ENCODE data around the gene ANO5.
A peak's percentile ranks its signal among the peaks of the same experiment; 100 is the strongest.

The ANO5 gene

GRCh38 chr11:22192642-22193347 is at the start of gene ANO5:
ANO5 (plus strand) TSS chr11:22193085; CDS start chr11:22193493, 408 bp downstream.
- DNase-seq (ENCODE audit: low read depth, low spot score), result peak; percentile 64

- no peak for DNase-seq (ENCODE audit: low read depth, low spot score)
These were observed 41.2 kb upstream of the ANO5 start for GRCh38 chr11:22151649-22152197.

- no peak for DNase-seq (ENCODE audit: low read depth, low spot score)
These were observed 35.4 kb upstream of the ANO5 start for GRCh38 chr11:22157531-22157930.

GRCh38 chr11:22161489-22161888 is 31.4 kb upstream of the ANO5 start:
- DNase-seq (ENCODE audit: low read depth, low spot score), result no peak

GRCh38 chr11:22162756-22163155 is 30.1 kb upstream of the ANO5 start:
- no peak for DNase-seq (ENCODE audit: low read depth, low spot score)

- DNase-seq (ENCODE audit: low read depth, low spot score), result peak; percentile 1
These were observed 29.5 kb upstream of the ANO5 start for GRCh38 chr11:22163394-22163797.

GRCh38 chr11:22165087-22165486 is 27.8 kb upstream of the ANO5 start:
- DNase-seq (ENCODE audit: low read depth, low spot score), result no peak

GRCh38 chr11:22165759-22166513 is 26.9 kb upstream of the ANO5 start:
- no peak for DNase-seq (ENCODE audit: low read depth, low spot score)

- peak; percentile 2 for DNase-seq (ENCODE audit: low read depth, low spot score)
These were observed 23.1 kb upstream of the ANO5 start for GRCh38 chr11:22169833-22170232.

- no peak for DNase-seq (ENCODE audit: low read depth, low spot score)
These were observed 19.4 kb upstream of the ANO5 start for GRCh38 chr11:22173532-22173931.

- DNase-seq (ENCODE audit: low read depth, low spot score), result no peak
These were observed 15.7 kb upstream of the ANO5 start for GRCh38 chr11:22177186-22177585.

GRCh38 chr11:22179626-22180025 is 13.3 kb upstream of the ANO5 start:
- DNase-seq (ENCODE audit: low read depth, low spot score), result no peak

GRCh38 chr11:22180131-22180530 is 12.8 kb upstream of the ANO5 start:
- no peak for DNase-seq (ENCODE audit: low read depth, low spot score)

GRCh38 chr11:22189660-22190059 is 3.2 kb upstream of the ANO5 start:
- no peak for DNase-seq (ENCODE audit: low read depth, low spot score)

- DNase-seq (ENCODE audit: low read depth, low spot score), result no peak
These were observed 1.9 kb upstream of the ANO5 start for GRCh38 chr11:22190827-22191463.

- peak; percentile 11 for DNase-seq (ENCODE audit: low read depth, low spot score)
These were observed 620 bp upstream of the ANO5 start for GRCh38 chr11:22192289-22192641.

GRCh38 chr11:22193348-22194051 is 615 bp downstream of the ANO5 start:
- peak; percentile 48 for DNase-seq (ENCODE audit: low read depth, low spot score)

- no peak for DNase-seq (ENCODE audit: low read depth, low spot score)
These were observed 1.4 kb downstream of the ANO5 start for GRCh38 chr11:22194306-22194705.

GRCh38 chr11:22194907-22195306 is 2.0 kb downstream of the ANO5 start:
- no peak for DNase-seq (ENCODE audit: low read depth, low spot score)

- no peak for DNase-seq (ENCODE audit: low read depth, low spot score)
These were observed 4.5 kb downstream of the ANO5 start for GRCh38 chr11:22197139-22198005.

GRCh38 chr11:22199243-22199642 is 6.4 kb downstream of the ANO5 start:
- no peak for DNase-seq (ENCODE audit: low read depth, low spot score)
